Neural progenitor cell (in vitro differentiated cells): ENCODE measurements around the gene CEBPZ.

Source experiments
- EZH2 ChIP-seq: fragments of 200-600 bp; sonication (generic); IDR thresholded peaks from 2 replicates; pipeline ENCODE4 v1.6.1; 2017; ENCODE audit warnings: antibody characterized with exemption, mild to moderate bottlenecking, moderate library complexity
- EZH2phosphoT487 ChIP-seq: fragments of 200-600 bp; sonication (generic); IDR thresholded peaks from 2 replicates; pipeline ENCODE4 v1.6.1; 2017; ENCODE audit warnings: antibody characterized with exemption

- TF ChIP-seq EZH2 (no peak), EZH2phosphoT487 (no peak)
Measured at GRCh38 chr2:37267685-37268084, 36.3 kb upstream of the CEBPZ start.
